ENCODE data around the gene ADH6.
"Not testable (repeated sequence)": the region's sequence is repeated elsewhere in the genome, so short reads cannot be mapped to it uniquely, and the experiment has no call there.

ADH6 gene

GRCh38 chr4:99207069-99207743 lies 11.8 kb downstream of the ADH6 start:
- TF ChIP-seq ZFX (IDR thresholded peaks at IDR 0.05), result no peak
- no peak overlapping the region for H3K27ac ChIP-seq

- no peak overlapping the region for H3K27ac ChIP-seq
- TF ChIP-seq CTCF (conservative IDR thresholded peaks at IDR 0.05), result no peak
- no peak for TF ChIP-seq ZFX (IDR thresholded peaks at IDR 0.05)
These were observed 13.7 kb downstream of the ADH6 start for GRCh38 chr4:99205153-99205979.

GRCh38 chr4:99202536-99202935 lies 16.5 kb downstream of the ADH6 start:
- TF ChIP-seq CTCF (conservative IDR thresholded peaks at IDR 0.05) (no peak), ZFX (IDR thresholded peaks at IDR 0.05) (no peak)
- no peak overlapping the region for H3K27ac ChIP-seq

- no peak overlapping the region for H3K27ac ChIP-seq
- no peak for TF ChIP-seq CTCF (conservative IDR thresholded peaks at IDR 0.05)
- no peak for TF ChIP-seq ZFX (IDR thresholded peaks at IDR 0.05)
These were observed 17.0 kb downstream of the ADH6 start for GRCh38 chr4:99202094-99202493.

GRCh38 chr4:99201690-99202089 lies 17.4 kb downstream of the ADH6 start:
- TF ChIP-seq CTCF (conservative IDR thresholded peaks at IDR 0.05), result peak; percentile 26
- no peak for TF ChIP-seq ZFX (IDR thresholded peaks at IDR 0.05)
- no peak overlapping the region for H3K27ac ChIP-seq

- TF ChIP-seq ZFX (IDR thresholded peaks at IDR 0.05) (no peak), CTCF (conservative IDR thresholded peaks at IDR 0.05) (no peak)
- no peak overlapping the region for H3K27ac ChIP-seq
These were observed 18.9 kb downstream of the ADH6 start for GRCh38 chr4:99200138-99200537.

GRCh38 chr4:99190336-99190735 lies 28.7 kb downstream of the ADH6 start:
- no peak for TF ChIP-seq CTCF (conservative IDR thresholded peaks at IDR 0.05)
- no peak for TF ChIP-seq ZFX (IDR thresholded peaks at IDR 0.05)
- H3K27ac ChIP-seq, result no peak overlapping the region

- not testable (repeated sequence) for H3K27ac ChIP-seq
These were observed 29.1 kb downstream of the ADH6 start for GRCh38 chr4:99189900-99190299.

Measured in C4-2B (cell line).